Type B pancreatic cell (in vitro differentiated cells): Measurements from ENCODE around the gene INPP4B. TPM values are rescaled to one million over a fixed set of nuclear protein-coding genes. Genes with fewer than 3 reads are reported as not detected.

Experiments used
- DNase-seq: peaks from one replicate; pipeline ENCODE4 v3.0.0; 2021; ENCODE audit warnings: mixed read lengths; ENCODE audit not compliant: unreplicated experiment; ENCODE audit errors: extremely low spot score
- H3K27ac Mint-ChIP-seq: 2 replicates; pipeline ENCODE4 v1.8.0; 2021; ENCODE audit warnings: mild to moderate bottlenecking, mixed read lengths
- H3K27me3 Mint-ChIP-seq: 2 replicates; pipeline ENCODE4 v1.8.0; 2021; ENCODE audit warnings: mixed read lengths
- H3K36me3 Mint-ChIP-seq: 2 replicates; pipeline ENCODE4 v1.8.0; 2021; ENCODE audit warnings: mixed read lengths
- H3K4me1 Mint-ChIP-seq: one replicate; pipeline ENCODE4 v1.8.0; 2021; ENCODE audit warnings: mixed read lengths; ENCODE audit not compliant: unreplicated experiment
- H3K4me3 Mint-ChIP-seq: 2 replicates; pipeline ENCODE4 v1.8.0; 2021; ENCODE audit warnings: mild to moderate bottlenecking, mixed read lengths
- H3K9me3 Mint-ChIP-seq: 2 replicates; pipeline ENCODE4 v1.8.0; 2021; ENCODE audit warnings: mixed read lengths
- total RNA-seq: library from RNA; stranded (reverse); gene quantifications from 2 replicates; pipeline ENCODE4 v1.2.1, GENCODE V29; 2021; ENCODE audit warnings: low replicate concordance
- TF ChIP-seq, protein P1 (sequence below): fragments of 200-600 bp; sonication (generic); conservative IDR thresholded peaks from 2 replicates; pipeline ENCODE4 v1.5.0; 2021; ENCODE audit warnings: antibody characterized with exemption, mild to moderate bottlenecking

The INPP4B gene
- total RNA-seq, 1 donor from 2014 or later, result 9.0 TPM

DNA sequence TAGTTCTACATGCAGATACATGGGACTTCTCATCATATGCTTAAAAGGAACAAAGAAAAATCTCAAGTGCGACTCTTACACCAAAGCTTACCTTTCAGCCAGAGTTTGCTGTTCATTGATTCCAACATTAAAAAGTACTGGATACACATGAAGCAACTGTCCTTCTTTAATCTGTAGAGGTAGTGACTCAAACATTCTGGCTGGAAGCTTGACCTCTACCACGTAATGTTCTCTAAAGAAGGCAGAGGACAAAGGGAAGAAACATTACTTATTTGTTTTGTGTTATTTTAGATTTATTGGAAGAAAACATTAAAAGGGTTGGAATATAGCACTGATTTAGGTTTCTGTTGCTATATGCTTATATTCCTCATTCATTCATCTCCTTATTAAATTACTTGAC is 733.6 kb downstream of the INPP4B start:
- TF ChIP-seq, protein P1, sequence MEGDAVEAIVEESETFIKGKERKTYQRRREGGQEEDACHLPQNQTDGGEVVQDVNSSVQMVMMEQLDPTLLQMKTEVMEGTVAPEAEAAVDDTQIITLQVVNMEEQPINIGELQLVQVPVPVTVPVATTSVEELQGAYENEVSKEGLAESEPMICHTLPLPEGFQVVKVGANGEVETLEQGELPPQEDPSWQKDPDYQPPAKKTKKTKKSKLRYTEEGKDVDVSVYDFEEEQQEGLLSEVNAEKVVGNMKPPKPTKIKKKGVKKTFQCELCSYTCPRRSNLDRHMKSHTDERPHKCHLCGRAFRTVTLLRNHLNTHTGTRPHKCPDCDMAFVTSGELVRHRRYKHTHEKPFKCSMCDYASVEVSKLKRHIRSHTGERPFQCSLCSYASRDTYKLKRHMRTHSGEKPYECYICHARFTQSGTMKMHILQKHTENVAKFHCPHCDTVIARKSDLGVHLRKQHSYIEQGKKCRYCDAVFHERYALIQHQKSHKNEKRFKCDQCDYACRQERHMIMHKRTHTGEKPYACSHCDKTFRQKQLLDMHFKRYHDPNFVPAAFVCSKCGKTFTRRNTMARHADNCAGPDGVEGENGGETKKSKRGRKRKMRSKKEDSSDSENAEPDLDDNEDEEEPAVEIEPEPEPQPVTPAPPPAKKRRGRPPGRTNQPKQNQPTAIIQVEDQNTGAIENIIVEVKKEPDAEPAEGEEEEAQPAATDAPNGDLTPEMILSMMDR, result no peak
- H3K27me3 Mint-ChIP-seq, result no peaks in the 10 kb centered on the region
- no peak for DNase-seq
- H3K4me1 Mint-ChIP-seq, result no peaks in the 10 kb centered on the region
- no peak overlapping the region for H3K27ac Mint-ChIP-seq
- no peaks in the 10 kb centered on the region for H3K9me3 Mint-ChIP-seq
- H3K4me3 Mint-ChIP-seq, result no peak overlapping the region
- no peaks in the 10 kb centered on the region for H3K36me3 Mint-ChIP-seq

DNA sequence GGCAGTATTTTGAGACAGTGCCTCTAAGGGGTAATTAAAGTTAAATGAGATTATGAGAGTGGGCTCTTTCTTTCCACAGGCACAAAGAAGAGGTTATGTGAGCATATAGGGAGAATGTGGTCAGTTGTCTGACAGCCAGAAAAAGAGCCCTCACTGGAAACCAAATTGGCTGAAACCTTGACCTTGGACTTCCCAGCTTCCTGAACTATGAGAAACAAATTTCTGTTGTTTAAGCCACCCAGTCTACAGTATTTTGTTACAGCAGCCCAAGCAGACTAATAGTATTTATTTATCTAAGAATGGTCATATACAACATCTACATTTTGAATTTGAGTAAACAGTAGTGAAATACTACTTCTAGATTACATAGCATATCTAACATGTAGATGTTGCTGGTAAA is 736.0 kb downstream of the INPP4B start:
- TF ChIP-seq, protein P1, result no peak
- Mint-ChIP-seq H3K36me3 (no peaks in the 10 kb centered on the region), H3K4me3 (no peak overlapping the region), H3K9me3 (no peaks in the 10 kb centered on the region), H3K27ac (no peak overlapping the region), H3K4me1 (no peaks in the 10 kb centered on the region), H3K27me3 (no peaks in the 10 kb centered on the region)
- no peak for DNase-seq

DNA sequence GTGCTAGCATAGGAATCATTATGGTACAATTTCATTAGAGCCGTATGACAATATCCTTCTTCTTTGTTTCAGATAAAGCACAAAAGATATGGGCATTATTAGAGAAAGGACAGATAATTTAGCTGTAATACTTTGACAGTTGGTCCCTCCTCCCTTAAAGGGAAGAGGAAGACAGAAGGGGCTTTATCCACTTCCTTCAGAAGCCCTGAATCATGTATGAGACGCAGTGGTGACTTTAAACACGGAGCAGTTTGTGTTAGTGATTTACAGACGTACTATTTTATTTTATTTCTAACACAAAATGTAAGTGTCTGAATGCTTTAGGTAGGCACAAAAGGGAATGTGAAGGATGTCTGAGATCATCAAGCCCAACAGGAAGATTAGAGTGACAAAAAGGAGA is 742.1 kb downstream of the INPP4B start:
- H3K27me3 Mint-ChIP-seq, result no peaks in the 10 kb centered on the region
- H3K4me3 Mint-ChIP-seq, result no peak overlapping the region
- H3K4me1 Mint-ChIP-seq, result no peaks in the 10 kb centered on the region
- no peak for DNase-seq
- TF ChIP-seq, protein P1, result no peak
- no peaks in the 10 kb centered on the region for H3K9me3 Mint-ChIP-seq
- no peaks in the 10 kb centered on the region for H3K36me3 Mint-ChIP-seq
- H3K27ac Mint-ChIP-seq, result no peak overlapping the region

DNA sequence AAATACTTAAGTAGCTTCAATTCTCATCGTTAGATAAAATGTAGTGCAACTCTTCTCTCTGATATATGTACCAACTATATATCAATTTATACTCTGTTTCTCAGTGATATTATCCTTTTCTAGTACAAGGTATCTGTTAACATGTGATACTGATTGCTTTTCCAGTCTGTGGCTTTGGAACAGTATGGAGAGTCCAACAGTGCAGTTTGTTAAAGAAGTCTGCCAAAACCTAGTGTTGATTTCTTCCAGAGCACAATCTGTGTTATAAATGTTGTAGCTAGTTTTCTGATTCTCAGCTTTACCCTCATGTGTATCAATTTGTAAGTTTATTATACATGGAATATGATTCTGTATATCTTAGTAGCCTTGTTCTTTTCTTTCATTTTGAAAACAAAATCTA is 744.7 kb downstream of the INPP4B start:
- no peaks in the 10 kb centered on the region for H3K36me3 Mint-ChIP-seq
- H3K9me3 Mint-ChIP-seq, result no peaks in the 10 kb centered on the region
- H3K27me3 Mint-ChIP-seq, result no peaks in the 10 kb centered on the region
- H3K4me1 Mint-ChIP-seq, result no peaks in the 10 kb centered on the region
- TF ChIP-seq, protein P1, result no peak
- DNase-seq, result no peak
- H3K27ac Mint-ChIP-seq, result no peak overlapping the region
- no peak overlapping the region for H3K4me3 Mint-ChIP-seq

DNA sequence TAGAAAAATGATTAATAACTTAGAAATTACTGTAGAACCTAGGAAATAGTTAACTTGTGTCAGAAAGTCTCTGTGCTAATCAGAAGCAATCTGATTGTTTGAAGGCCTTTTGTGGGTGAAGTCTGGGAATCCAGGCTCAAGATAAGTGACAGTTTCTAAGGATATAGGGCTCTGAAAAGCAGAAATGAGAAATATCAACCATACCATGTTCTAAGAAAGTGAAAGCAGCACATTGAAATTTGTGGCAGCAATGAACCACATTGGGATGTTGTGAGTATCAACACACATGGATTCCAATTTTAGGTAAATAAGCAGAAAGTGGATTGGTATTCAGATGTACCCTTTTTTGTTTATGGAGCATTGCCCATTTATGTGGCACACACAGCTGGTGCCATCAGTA is 745.2 kb downstream of the INPP4B start:
- H3K27me3 Mint-ChIP-seq, result no peaks in the 10 kb centered on the region
- no peaks in the 10 kb centered on the region for H3K4me1 Mint-ChIP-seq
- TF ChIP-seq, protein P1, result no peak
- DNase-seq, result no peak
- no peaks in the 10 kb centered on the region for H3K9me3 Mint-ChIP-seq
- H3K4me3 Mint-ChIP-seq, result no peak overlapping the region
- no peak overlapping the region for H3K27ac Mint-ChIP-seq
- H3K36me3 Mint-ChIP-seq, result no peaks in the 10 kb centered on the region

DNA sequence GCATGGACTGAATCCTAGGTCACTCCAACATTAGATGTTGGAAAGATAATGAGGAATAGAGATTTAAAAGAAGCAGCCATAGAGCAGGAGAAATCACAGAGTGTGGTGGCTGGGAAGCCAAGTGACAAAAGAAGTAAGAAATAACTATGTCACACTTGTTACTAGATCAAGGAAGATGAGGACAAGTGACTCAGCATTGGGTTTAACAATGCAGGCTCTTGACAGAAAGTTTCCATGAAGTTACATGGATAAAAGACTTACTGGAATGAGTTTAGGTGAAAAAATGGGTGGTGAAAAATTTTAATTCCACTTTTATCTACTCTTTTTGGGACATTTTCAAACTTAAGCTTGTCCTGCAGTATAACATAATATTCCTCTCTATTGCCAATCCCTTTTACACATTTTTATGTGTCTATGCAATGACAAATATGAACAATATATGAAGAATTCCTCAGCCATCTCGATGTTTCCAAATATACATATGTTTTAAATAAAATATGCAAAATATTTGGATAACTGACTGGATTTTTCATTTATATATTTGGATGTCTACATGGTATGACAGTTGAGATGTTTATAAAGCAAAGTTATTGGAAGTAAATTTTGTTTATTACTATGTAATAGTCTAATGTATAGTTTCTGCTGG is 747.1 kb downstream of the INPP4B start:
- Mint-ChIP-seq H3K9me3 (no peaks in the 10 kb centered on the region), H3K27ac (no peak overlapping the region), H3K27me3 (no peaks in the 10 kb centered on the region), H3K4me3 (no peak overlapping the region), H3K4me1 (no peaks in the 10 kb centered on the region), H3K36me3 (no peaks in the 10 kb centered on the region)
- DNase-seq, result no peak
- TF ChIP-seq, protein P1, result no peak
